ENCODE results near the gene KAZALD1.

- TF ChIP-seq, protein P1, sequence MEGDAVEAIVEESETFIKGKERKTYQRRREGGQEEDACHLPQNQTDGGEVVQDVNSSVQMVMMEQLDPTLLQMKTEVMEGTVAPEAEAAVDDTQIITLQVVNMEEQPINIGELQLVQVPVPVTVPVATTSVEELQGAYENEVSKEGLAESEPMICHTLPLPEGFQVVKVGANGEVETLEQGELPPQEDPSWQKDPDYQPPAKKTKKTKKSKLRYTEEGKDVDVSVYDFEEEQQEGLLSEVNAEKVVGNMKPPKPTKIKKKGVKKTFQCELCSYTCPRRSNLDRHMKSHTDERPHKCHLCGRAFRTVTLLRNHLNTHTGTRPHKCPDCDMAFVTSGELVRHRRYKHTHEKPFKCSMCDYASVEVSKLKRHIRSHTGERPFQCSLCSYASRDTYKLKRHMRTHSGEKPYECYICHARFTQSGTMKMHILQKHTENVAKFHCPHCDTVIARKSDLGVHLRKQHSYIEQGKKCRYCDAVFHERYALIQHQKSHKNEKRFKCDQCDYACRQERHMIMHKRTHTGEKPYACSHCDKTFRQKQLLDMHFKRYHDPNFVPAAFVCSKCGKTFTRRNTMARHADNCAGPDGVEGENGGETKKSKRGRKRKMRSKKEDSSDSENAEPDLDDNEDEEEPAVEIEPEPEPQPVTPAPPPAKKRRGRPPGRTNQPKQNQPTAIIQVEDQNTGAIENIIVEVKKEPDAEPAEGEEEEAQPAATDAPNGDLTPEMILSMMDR (tag by site-specific recombination; IDR thresholded peaks at IDR 0.05) = no peak
- TF ChIP-seq ZNF391 (tag by site-specific recombination; IDR thresholded peaks at IDR 0.05; ENCODE audit: borderline replicate concordance, low read depth) = no peak
- TF ChIP-seq ZNF530 (tag by site-specific recombination; IDR thresholded peaks at IDR 0.05; ENCODE audit: low read depth) = no peak
- TF ChIP-seq ZNF747 (tag by site-specific recombination; IDR thresholded peaks at IDR 0.05) = no peak
- TF ChIP-seq ZNF416 (tag by site-specific recombination; IDR thresholded peaks at IDR 0.05) = no peak
- TF ChIP-seq BCL11A (tag by site-specific recombination; IDR thresholded peaks at IDR 0.05; ENCODE audit: low read depth) = no peak
- no peak for TF ChIP-seq ZNF292 (tag by site-specific recombination; IDR thresholded peaks at IDR 0.05; ENCODE audit: borderline replicate concordance, low read depth)
- no peak for TF ChIP-seq SCRT1 (tag by site-specific recombination; IDR thresholded peaks at IDR 0.05; ENCODE audit: borderline replicate concordance)
- no peak for TF ChIP-seq OVOL3 (tag by site-specific recombination; IDR thresholded peaks at IDR 0.05)
- no peak for TF ChIP-seq ZNF138 (tag by site-specific recombination; IDR thresholded peaks at IDR 0.05; ENCODE audit: borderline replicate concordance)
Measured at GRCh38 chr10:101099901-101100300, 38.1 kb downstream of the KAZALD1 start.

Data from HEK293 (cell line).